IMR-90 (cell line): ENCODE results near the gene SNX7. TPM values are rescaled to one million over a fixed set of nuclear protein-coding genes. Genes with fewer than 3 reads are reported as not detected.
A peak's percentile ranks its signal among the peaks of the same experiment; 100 is the strongest.

ENCODE experiments used
- ATAC-seq: fragments of 200-7000 bp; cut with Tn5 transposase; 2 replicates; pipeline ENCODE4 v1.9.1; 2020; ENCODE audit warnings: low read depth, mild to moderate bottlenecking, moderate library complexity
- BruUV-seq: library from RNA; stranded (reverse); fragments of 400-500 nt; replicated peaks from 2 replicates; lab custom pipeline; 2021; lab: Mats Ljungman, UMichigan
- CTCF ChIA-PET: fragments of 300-600 bp; formaldehyde crosslinking; extraction: SDS; loops from one replicate; lab custom pipeline; 2021; ENCODE audit warnings: antibody characterized with exemption; lab: Yijun Ruan, JAX
- POLR2A ChIA-PET: fragments of 300-600 bp; sonication (Branson Sonifier 250); formaldehyde crosslinking; loops from one replicate; lab custom pipeline; 2022; ENCODE audit warnings: antibody characterized with exemption; ENCODE audit not compliant: unreplicated experiment; lab: Charles Lee
- DNase-seq: peaks from one replicate; pipeline ENCODE4 v3.0.0; 2013
- H2AFZ ChIP-seq: replicated peaks from 2 replicates; pipeline ENCODE3; 2013; ENCODE audit warnings: low read length, mild to moderate bottlenecking; ENCODE audit not compliant: poor library complexity
- H2AK5ac ChIP-seq: 2 replicates; pipeline ENCODE4 v1.6.1; 2013; ENCODE audit warnings: low read depth, low read length, inconsistent platforms
- H2AK9ac ChIP-seq: replicated peaks from 2 replicates; pipeline ENCODE3; 2013; ENCODE audit warnings: mild to moderate bottlenecking, low read depth, low read length, moderate library complexity; ENCODE audit not compliant: poor library complexity
- H2BK120ac ChIP-seq: 2 replicates; pipeline ENCODE4 v1.6.1; 2013; ENCODE audit warnings: low read depth, low read length, inconsistent platforms
- H2BK15ac ChIP-seq: 3 replicates; pipeline ENCODE4 v1.6.1; 2013; ENCODE audit warnings: low read depth, low read length, inconsistent platforms
- H2BK20ac ChIP-seq: 2 replicates; pipeline ENCODE4 v1.6.1; 2013; ENCODE audit warnings: low read depth, mild to moderate bottlenecking, inconsistent platforms, low read length, moderate library complexity
- H2BK5ac ChIP-seq: 2 replicates; pipeline ENCODE4 v1.6.1; 2013; ENCODE audit warnings: mild to moderate bottlenecking, low read depth, low read length, inconsistent platforms; ENCODE audit not compliant: poor library complexity, severe bottlenecking
- H3K14ac ChIP-seq: replicated peaks from 2 replicates; pipeline ENCODE4 v1.6.1; 2013; ENCODE audit warnings: low read depth, low read length, inconsistent platforms
- H3K18ac ChIP-seq: 2 replicates; pipeline ENCODE4 v1.6.1; 2013; ENCODE audit warnings: low read depth, low read length, control low read depth
- H3K23ac ChIP-seq: 2 replicates; pipeline ENCODE4 v1.6.1; 2013; ENCODE audit warnings: low read depth, low read length, inconsistent platforms
- H3K27ac ChIP-seq: 2 replicates; pipeline ENCODE4 v1.5.1; 2013; ENCODE audit warnings: mild to moderate bottlenecking, control low read depth, low read length; ENCODE audit not compliant: insufficient read depth
- H3K27me3 ChIP-seq: 2 replicates; pipeline ENCODE4 v1.6.1; 2013; ENCODE audit warnings: low read length; ENCODE audit not compliant: control insufficient read depth, insufficient read depth
- H3K36me3 ChIP-seq: 2 replicates; pipeline ENCODE4 v1.6.1; 2013; ENCODE audit warnings: low read length, mixed read lengths; ENCODE audit not compliant: control insufficient read depth, insufficient read depth
- H3K4ac ChIP-seq: 2 replicates; pipeline ENCODE4 v1.6.1; 2013; ENCODE audit warnings: low read depth, low read length, inconsistent platforms
- H3K4me1 ChIP-seq: 2 replicates; pipeline ENCODE4 v1.6.1; 2013; ENCODE audit warnings: low read length, mixed read lengths; ENCODE audit not compliant: control insufficient read depth, insufficient read depth
- H3K4me2 ChIP-seq: 2 replicates; pipeline ENCODE4 v1.6.1; 2013; ENCODE audit warnings: low read depth, mild to moderate bottlenecking, control low read depth, low read length, moderate library complexity
- H3K4me3 ChIP-seq: 2 replicates; pipeline ENCODE4 v1.5.1; 2013; ENCODE audit warnings: low read depth, mild to moderate bottlenecking, control low read depth, low read length, moderate library complexity; ENCODE audit not compliant: insufficient read depth
- H3K56ac ChIP-seq: 2 replicates; pipeline ENCODE4 v1.6.1; 2013; ENCODE audit warnings: low read length, inconsistent platforms; ENCODE audit not compliant: insufficient read depth; ENCODE audit errors: extremely low read depth
- H3K79me1 ChIP-seq, 2 experiments: 2 replicates each; pipeline ENCODE4 v1.6.1; 2013; ENCODE audit warnings: low read length in 2 of 2, inconsistent platforms in 1 of 2, low read depth in 1 of 2
- H3K9ac ChIP-seq: 2 replicates; pipeline ENCODE4 v1.6.1; 2013; ENCODE audit warnings: low read depth, low read length, control low read depth
- H3K9me1 ChIP-seq: 2 replicates; pipeline ENCODE4 v1.6.1; 2013; ENCODE audit warnings: low read length, inconsistent platforms; ENCODE audit not compliant: insufficient read depth
- H3K9me3 ChIP-seq: 2 replicates; pipeline ENCODE4 v1.6.1; 2013; ENCODE audit warnings: low read length; ENCODE audit not compliant: control insufficient read depth, insufficient read depth
- H4K20me1 ChIP-seq: 2 replicates; pipeline ENCODE4 v1.6.1; 2013; ENCODE audit warnings: low read length, inconsistent platforms; ENCODE audit not compliant: insufficient read depth
- H4K5ac ChIP-seq: 2 replicates; pipeline ENCODE4 v1.6.1; 2013; ENCODE audit warnings: mild to moderate bottlenecking, low read depth, low read length, control low read depth
- H4K8ac ChIP-seq, 2 experiments: 2 replicates each; pipeline ENCODE4 v1.6.1; 2013; ENCODE audit warnings: low read depth in 2 of 2, low read length in 2 of 2, control low read depth in 1 of 2, inconsistent platforms in 1 of 2
- H4K91ac ChIP-seq: 2 replicates; pipeline ENCODE4 v1.6.1; 2013; ENCODE audit warnings: low read depth, low read length, inconsistent platforms; ENCODE audit not compliant: insufficient read depth
- CEBPB ChIP-seq: IDR thresholded peaks from 2 replicates; pipeline ENCODE4 v1.6.1; 2012; ENCODE audit warnings: low read depth, low read length, improper control_type of control experiment
- CTCF ChIP-seq: conservative IDR thresholded peaks from 2 replicates; pipeline ENCODE4 v1.5.1; 2012; ENCODE audit warnings: mild to moderate bottlenecking, low read depth, low read length, improper control_type of control experiment
- ELK1 ChIP-seq: fragments of 150-350 bp; IDR thresholded peaks from 2 replicates; pipeline ENCODE4 v1.6.1; 2016; ENCODE audit warnings: low read depth, mild to moderate bottlenecking, low read length, moderate library complexity, borderline replicate concordance
- FOS ChIP-seq: fragments of 150-350 bp; IDR thresholded peaks from 2 replicates; pipeline ENCODE4 v1.6.1; 2016; ENCODE audit warnings: low read depth, low read length
- MXI1 ChIP-seq: IDR thresholded peaks from 2 replicates; pipeline ENCODE4 v1.6.1; 2012; ENCODE audit warnings: low read depth, mild to moderate bottlenecking, low read length, moderate library complexity, borderline replicate concordance
- POLR2A ChIP-seq: IDR thresholded peaks from 2 replicates; pipeline ENCODE4 v1.6.1; 2012; ENCODE audit warnings: mild to moderate bottlenecking, low read depth, low read length
- RAD21 ChIP-seq: IDR thresholded peaks from 2 replicates; pipeline ENCODE4 v1.6.1; 2012; ENCODE audit warnings: low read length, improper control_type of control experiment
- RCOR1 ChIP-seq: IDR thresholded peaks from 2 replicates; pipeline ENCODE4 v1.6.1; 2012; ENCODE audit warnings: mild to moderate bottlenecking, low read length, improper control_type of control experiment; ENCODE audit not compliant: insufficient replicate concordance
- RFX5 ChIP-seq: IDR thresholded peaks from 2 replicates; pipeline ENCODE4 v1.8.0; 2012; ENCODE audit warnings: low read depth, mild to moderate bottlenecking, low read length, moderate library complexity
- USF2 ChIP-seq: fragments of 150-350 bp; IDR thresholded peaks from 2 replicates; pipeline ENCODE4 v1.6.1; 2017; ENCODE audit warnings: mild to moderate bottlenecking, antibody characterized with exemption, low read length, low read depth
- WGBS, 2 experiments: methylation state at CpG; one replicate each; pipeline versions ENCODE4 v1.1.5 to v1.1.7; 2013; ENCODE audit warnings: missing lambda C conversion rate in 2 of 2; ENCODE audit not compliant: insufficient read length in 1 of 2; ENCODE audit errors: extremely low coverage in 2 of 2; 5-methylcytosine and 5-hydroxymethylcytosine counted together
- dilution Hi-C: fragments of 300-500 bp; cut with HindIII; formaldehyde crosslinking; loops from one replicate; pipeline ENCODE4 v1.14.3; 2018; ENCODE audit warnings: low sequenced_read_pairs; ENCODE audit not compliant: unreplicated experiment
- in situ Hi-C: fragments of 300-500 bp; cut with MboI; formaldehyde crosslinking; loops from 3 replicates; pipeline ENCODE4 v1.14.3; 2019; ENCODE audit warnings: low sequenced_read_pairs, inconsistent platforms, mixed read lengths
- intact Hi-C: fragments of 100-400 bp; cut with micrococcal nuclease; formaldehyde crosslinking; loops from 2 replicates; pipeline ENCODE4 v1.10.0; 2022
- polyA plus RNA-seq, 3 experiments: library from polyadenylated mRNA; depleted of rRNA; stranded (reverse); fragments of >200 nt; gene quantifications; 2 replicates each; pipeline ENCODE4 v1.2.3, GENCODE V29; 2012; ENCODE audit warnings: low replicate concordance in 1 of 3
- total RNA-seq: library from RNA; depleted of rRNA; stranded (reverse); fragments of >200 nt; gene quantifications from 2 replicates; pipeline ENCODE4 v1.2.3, GENCODE V29; 2012

SNX7 gene
- total and polyA plus RNA-seq, 2 of the 4 experiments (the other 2 are of a cell fraction): 22.5 to 24.4 TPM

DNA sequence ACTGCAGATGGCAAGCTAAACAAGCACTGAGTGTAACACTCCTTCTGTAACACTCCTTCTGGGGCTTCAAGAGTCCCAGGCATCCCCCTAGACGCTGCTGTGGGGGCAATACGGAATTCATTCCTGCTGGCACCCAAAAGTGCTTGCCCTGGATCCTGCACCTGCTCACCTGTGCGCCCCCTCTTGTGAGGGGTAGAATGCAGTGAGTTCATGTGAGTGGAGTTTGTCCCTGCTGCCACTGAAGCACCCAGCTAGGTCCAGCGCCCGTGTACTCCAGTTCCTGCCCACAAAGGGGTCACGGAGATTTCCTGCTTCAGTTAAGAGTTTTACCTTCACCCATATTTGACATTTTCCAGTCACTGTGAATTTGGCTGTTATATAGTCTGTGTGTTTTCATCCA is 130.0 kb downstream of the SNX7 start:
- no peak overlapping the region for H3K18ac ChIP-seq
- no peaks in the 10 kb centered on the region for H3K79me1 ChIP-seq
- H3K9ac ChIP-seq: no peak overlapping the region
- no peak overlapping the region for H2BK15ac ChIP-seq
- H3K27me3 ChIP-seq: peaks cover 5% of the 10 kb centered on the region
- H3K4me1 ChIP-seq: no peaks in the 10 kb centered on the region
- ChIA-PET CTCF (no interaction called here), POLR2A (no interaction called here)
- H3K23ac ChIP-seq: no peak overlapping the region
- no peak overlapping the region for H2BK5ac ChIP-seq
- DNase-seq: no peak
- H3K27ac ChIP-seq: no peak overlapping the region
- H3K4me3 ChIP-seq: no peak overlapping the region
- H3K4ac ChIP-seq: no peak overlapping the region
- no TSS peak for BruUV-seq
- no peak overlapping the region for H2BK20ac ChIP-seq
- H2BK120ac ChIP-seq: no peak overlapping the region
- dilution Hi-C loops (no loop called here), intact Hi-C loops (loop anchor here (1.0 to 10.0 kb wide), 2 partner anchors 42 to 213 kb away; partner anchors contain the start of gene PLPPR5), in situ Hi-C loops (loop anchor here (10.0 kb wide), 2 partner anchors 693 to 913 kb away; no protein-coding TSS in a partner anchor)
- no CpG with 5 or more reads among the region's 6 CpGs for WGBS, 2 experiments
- no peaks in the 10 kb centered on the region for H3K9me1 ChIP-seq
- no peak for TF ChIP-seq FOS
- no peak for TF ChIP-seq MXI1
- no peak for TF ChIP-seq RFX5
- TF ChIP-seq ELK1: no peak
- no peak for TF ChIP-seq RCOR1
- TF ChIP-seq RAD21: no peak
- no peak for TF ChIP-seq POLR2A
- no peak for TF ChIP-seq USF2
- no peak for TF ChIP-seq CEBPB
- no peak for TF ChIP-seq CTCF
- no peak overlapping the region for H3K14ac ChIP-seq
- H2AK9ac ChIP-seq: no peak overlapping the region
- no peak overlapping the region for H4K8ac ChIP-seq
- H3K56ac ChIP-seq: no peak overlapping the region
- no peak for ATAC-seq
- no peaks in the 10 kb centered on the region for H3K9me3 ChIP-seq
- H4K91ac ChIP-seq: no peak overlapping the region
- no peak overlapping the region for H4K5ac ChIP-seq
- no peaks in the 10 kb centered on the region for H3K36me3 ChIP-seq
- no peak overlapping the region for H2AK5ac ChIP-seq
- no peak overlapping the region for H3K4me2 ChIP-seq
- peak overlapping the region; percentile 35 for H2AFZ ChIP-seq
- no peaks in the 10 kb centered on the region for H4K20me1 ChIP-seq
